Naive thymus-derived CD8-positive, alpha-beta T cell (primary cell): Measurements from ENCODE around the gene FAM98C. TPM values are rescaled to one million over a fixed set of nuclear protein-coding genes. Genes with fewer than 3 reads are reported as not detected.
"Not testable (repeated sequence)": the region's sequence is repeated elsewhere in the genome, so short reads cannot be mapped to it uniquely, and the experiment has no call there.

Experiments used
- ATAC-seq, 2 donors: fragments of 150-1000 bp; cut with Tn5 transposase in 1 of 2; sonication (Bioruptor Pico), chemical (Tn5 transposase) in 1 of 2; 1 replicate in 1 of 2; 2 replicates in 1 of 2; pipeline ENCODE4 v1.10.0; 2021; ENCODE audit warnings: mild to moderate bottlenecking in 2 of 2, moderate library complexity in 2 of 2
- POLR2A ChIA-PET: fragments of 350-600 bp; sonication (Branson Sonifier 250); formaldehyde crosslinking; loops from one replicate; lab custom pipeline; 2021; ENCODE audit warnings: antibody characterized with exemption; lab: Charles Lee
- DNase-seq, 10 donors: peaks; one replicate each; pipeline versions ENCODE4 v3.0.0 to v3.0.0-alpha.2; 2020 to 2022
- H3K27ac Mint-ChIP-seq, 10 donors: one replicate each; pipeline ENCODE4 v1.8.0; 2020 to 2022; ENCODE audit warnings: mild to moderate bottlenecking in 10 of 10, mixed read lengths in 10 of 10, moderate library complexity in 4 of 10, inconsistent platforms in 1 of 10
- H3K27me3 Mint-ChIP-seq, 5 donors: one replicate each; pipeline ENCODE4 v1.8.0; 2021 to 2022; ENCODE audit warnings: mixed read lengths in 5 of 5
- H3K36me3 Mint-ChIP-seq, 3 donors: one replicate each; pipeline ENCODE4 v1.8.0; 2020 to 2022; ENCODE audit warnings: mixed read lengths in 3 of 3, mild to moderate bottlenecking in 2 of 3, inconsistent platforms in 1 of 3
- H3K4me1 Mint-ChIP-seq, 4 donors: one replicate each; pipeline ENCODE4 v1.8.0; 2021 to 2022; ENCODE audit warnings: mixed read lengths in 4 of 4
- H3K4me3 Mint-ChIP-seq, 10 donors: one replicate each; pipeline ENCODE4 v1.8.0; 2020 to 2022; ENCODE audit warnings: mild to moderate bottlenecking in 10 of 10, mixed read lengths in 10 of 10, moderate library complexity in 6 of 10, inconsistent platforms in 1 of 10
- H3K9me3 Mint-ChIP-seq, 9 donors: one replicate each; pipeline ENCODE4 v1.8.0; 2020 to 2022; ENCODE audit warnings: mixed read lengths in 9 of 9, mild to moderate bottlenecking in 3 of 9, inconsistent platforms in 1 of 9, moderate library complexity in 1 of 9
- polyA plus RNA-seq, 3 donors: library from polyadenylated mRNA; unstranded; fragments of 300-500 nt; fragmentation: Illumina TruSeq; gene quantifications; one replicate each; pipeline ENCODE4 v1.2.3, GENCODE V29; 2021
- total RNA-seq, 8 experiments: library from RNA in 2 of 8; stranded (reverse) in 2 of 8; gene quantifications; one replicate each; pipeline ENCODE4 v1.2.3 and lab custom pipeline; 2021 to 2026

FAM98C gene
- total and polyA plus RNA-seq, 5 experiments from 2014 or later: 12.6 to 45.0 (median 15.5) TPM

GRCh38 chr19:38402623-38402966, 298 bp upstream of the FAM98C start:
- POLR2A ChIA-PET: interaction anchor here (0.8 to 2.9 kb wide), 23 partner anchors 9 to 529 kb away, joined by 3 to 38 read pairs (median 5); partner anchors contain the start of genes ACTN4, CATSPERG, EIF3K and GGN
- Mint-ChIP-seq H3K4me3 (peak overlapping the region; percentile 86 to 96 (median 93)), H3K27ac (peak overlapping the region; percentile 82 to 98 (median 94)), H3K36me3 (peaks cover 0 to 14% (median 0%) of the 10 kb centered on the region in 3 donors), H3K27me3 (peaks cover 0 to 8% (median 0%) of the 10 kb centered on the region in 5 donors), H3K4me1 (peaks cover 9 to 23% (median 19%) of the 10 kb centered on the region in 4 donors), H3K9me3 (no peaks in the 10 kb centered on the region)
- ATAC-seq (no peak), DNase-seq (no peak)

GRCh38 chr19:38404858-38405257, 2.0 kb downstream of the FAM98C start:
- peaks cover 0 to 4% (median 0%) of the 10 kb centered on the region in 5 donors for H3K27me3 Mint-ChIP-seq
- H3K9me3 Mint-ChIP-seq: no peaks in the 10 kb centered on the region
- H3K27ac Mint-ChIP-seq: peak overlapping the region in 2 of 10 donors; percentile 24 to 30
- POLR2A ChIA-PET: interaction anchor here (1.9 kb wide), 1 partner anchor 9 kb away, joined by 6 read pairs; no protein-coding TSS in a partner anchor
- peak overlapping the region in 9 of 10 donors; percentile 7 to 96 (median 72) for H3K4me3 Mint-ChIP-seq
- peaks cover 0 to 21% (median 0%) of the 10 kb centered on the region in 3 donors for H3K36me3 Mint-ChIP-seq
- DNase-seq (no peak), ATAC-seq (no peak)
- peaks cover 11 to 23% (median 19%) of the 10 kb centered on the region in 4 donors for H3K4me1 Mint-ChIP-seq

GRCh38 chr19:38405276-38405675, 2.4 kb downstream of the FAM98C start:
- H3K4me1 Mint-ChIP-seq: peaks cover 12 to 23% (median 19%) of the 10 kb centered on the region in 4 donors
- peak overlapping the region in 4 of 10 donors; percentile 30 to 72 (median 65) for H3K27ac Mint-ChIP-seq
- POLR2A ChIA-PET: interaction anchor here (0.6 to 1.9 kb wide), 2 partner anchors 9 to 439 kb away, joined by 3 to 6 read pairs; no protein-coding TSS in a partner anchor
- peak overlapping the region in 9 of 10 donors; percentile 22 to 96 (median 41) for H3K4me3 Mint-ChIP-seq
- DNase-seq (no peak), ATAC-seq (no peak)
- H3K27me3 Mint-ChIP-seq: peaks cover 0 to 3% (median 0%) of the 10 kb centered on the region in 5 donors
- H3K9me3 Mint-ChIP-seq: no peaks in the 10 kb centered on the region
- H3K36me3 Mint-ChIP-seq: peaks cover 0 to 21% (median 0%) of the 10 kb centered on the region in 3 donors

GRCh38 chr19:38409631-38410133, 6.8 kb downstream of the FAM98C start:
- ATAC-seq (no peak), DNase-seq (no peak)
- no peaks in the 10 kb centered on the region for H3K27me3 Mint-ChIP-seq
- no peak overlapping the region for H3K4me3 Mint-ChIP-seq
- POLR2A ChIA-PET: interaction anchor here (0.6 kb wide), 1 partner anchor 504 kb away, joined by 4 read pairs; the partner anchor contains the start of gene WDR87
- peaks cover 0 to 21% (median 0%) of the 10 kb centered on the region in 3 donors for H3K36me3 Mint-ChIP-seq
- peaks cover 0 to 9% (median 4%) of the 10 kb centered on the region in 4 donors for H3K4me1 Mint-ChIP-seq
- H3K9me3 Mint-ChIP-seq: no peaks in the 10 kb centered on the region
- H3K27ac Mint-ChIP-seq: peak overlapping the region in 2 of 10 donors; percentile 21 to 75

GRCh38 chr19:38410407-38410806, 7.5 kb downstream of the FAM98C start:
- not testable (repeated sequence) for DNase-seq, H3K4me1 Mint-ChIP-seq, H3K4me3 Mint-ChIP-seq, ATAC-seq, H3K27me3 Mint-ChIP-seq, H3K9me3 Mint-ChIP-seq
- peaks cover 0 to 19% (median 0%) of the 10 kb centered on the region in 3 donors for H3K36me3 Mint-ChIP-seq
- POLR2A ChIA-PET: interaction anchor here (0.6 kb wide), 1 partner anchor 504 kb away, joined by 4 read pairs; the partner anchor contains the start of gene WDR87
- H3K27ac Mint-ChIP-seq: peak overlapping the region in 1 of 10 donors; percentile 46

GRCh38 chr19:38411041-38411712, 8.3 kb downstream of the FAM98C start:
- H3K9me3 Mint-ChIP-seq: no peaks in the 10 kb centered on the region
- no peak for ATAC-seq
- no peaks in the 10 kb centered on the region for H3K27me3 Mint-ChIP-seq
- POLR2A ChIA-PET: no interaction called here
- peaks cover 0 to 16% (median 0%) of the 10 kb centered on the region in 3 donors for H3K36me3 Mint-ChIP-seq
- peaks cover 0 to 5% (median 0%) of the 10 kb centered on the region in 4 donors for H3K4me1 Mint-ChIP-seq
- H3K27ac Mint-ChIP-seq: peak overlapping the region in 1 of 10 donors; percentile 11
- no peak overlapping the region for H3K4me3 Mint-ChIP-seq
- no peak for DNase-seq

GRCh38 chr19:38411898-38412297, 9.0 kb downstream of the FAM98C start:
- H3K4me3 Mint-ChIP-seq, H3K27me3 Mint-ChIP-seq, POLR2A ChIA-PET, H3K4me1 Mint-ChIP-seq, H3K9me3 Mint-ChIP-seq, ATAC-seq, DNase-seq: not testable (repeated sequence)
- Mint-ChIP-seq H3K27ac (peak overlapping the region in 1 of 10 donors; percentile 10), H3K36me3 (peaks cover 0 to 12% (median 0%) of the 10 kb centered on the region in 3 donors)

GRCh38 chr19:38412491-38412890, 9.6 kb downstream of the FAM98C start:
- Mint-ChIP-seq H3K27me3 (no peaks in the 10 kb centered on the region), H3K4me1 (peaks cover 6 to 11% (median 8%) of the 10 kb centered on the region in 4 donors), H3K27ac (no peak overlapping the region), H3K36me3 (peaks cover 0 to 7% (median 0%) of the 10 kb centered on the region in 3 donors), H3K9me3 (no peaks in the 10 kb centered on the region), H3K4me3 (no peak overlapping the region)
- POLR2A ChIA-PET: no interaction called here
- no peak for DNase-seq
- no peak for ATAC-seq

GRCh38 chr19:38412961-38413360, 10.1 kb downstream of the FAM98C start:
- Mint-ChIP-seq H3K36me3 (peaks cover 0 to 4% (median 0%) of the 10 kb centered on the region in 3 donors), H3K4me3 (no peak overlapping the region), H3K4me1 (peaks cover 11 to 16% (median 13%) of the 10 kb centered on the region in 4 donors), H3K27me3 (no peaks in the 10 kb centered on the region), H3K9me3 (no peaks in the 10 kb centered on the region), H3K27ac (no peak overlapping the region)
- DNase-seq (no peak), ATAC-seq (no peak)
- POLR2A ChIA-PET: interaction anchor here (0.5 kb wide), 1 partner anchor 101 kb away, joined by 3 read pairs; no protein-coding TSS in a partner anchor

- no peaks in the 10 kb centered on the region for H3K9me3 Mint-ChIP-seq
- H3K27me3 Mint-ChIP-seq: no peaks in the 10 kb centered on the region
- peaks cover 0 to 3% (median 0%) of the 10 kb centered on the region in 3 donors for H3K36me3 Mint-ChIP-seq
- no peak overlapping the region for H3K27ac Mint-ChIP-seq
- ATAC-seq (no peak), DNase-seq (no peak)
- H3K4me1 Mint-ChIP-seq: peaks cover 15 to 18% (median 16%) of the 10 kb centered on the region in 4 donors
- H3K4me3 Mint-ChIP-seq: no peak overlapping the region
- POLR2A ChIA-PET: interaction anchor here (0.5 to 0.9 kb wide), 3 partner anchors 11 to 100 kb away, joined by 3 read pairs; partner anchors contain the start of gene FAM98C
Observed at GRCh38 chr19:38413416-38413815, 10.5 kb downstream of the FAM98C start.

- no peak for ATAC-seq
- H3K36me3 Mint-ChIP-seq: no peaks in the 10 kb centered on the region
Observed at GRCh38 chr19:38417146-38417543, 14.3 kb downstream of the FAM98C start.

More at GRCh38 chr19:38417146-38417543, 14.3 kb downstream of the FAM98C start:
- Mint-ChIP-seq H3K4me1 (peaks cover 12 to 24% (median 16%) of the 10 kb centered on the region in 4 donors), H3K27ac (peak overlapping the region in 8 of 10 donors; percentile 63 to 91 (median 78)), H3K4me3 (peak overlapping the region; percentile 77 to 88 (median 84)), H3K9me3 (no peaks in the 10 kb centered on the region), H3K27me3 (peaks cover 0 to 3% (median 0%) of the 10 kb centered on the region in 5 donors)
- POLR2A ChIA-PET: interaction anchor here (1.4 to 1.5 kb wide), 2 partner anchors 9 to 15 kb away, joined by 3 to 4 read pairs; partner anchors contain the start of genes FAM98C and RASGRP4
- no peak for DNase-seq
